ENCODE results near the gene KCNG1. TPM values are rescaled to one million over a fixed set of nuclear protein-coding genes. Genes with fewer than 3 reads are reported as not detected.

The KCNG1 gene
- total RNA-seq, 4 donors from 2014 or later: 2.2 to 10.4 (median 6.1) TPM

- Histone ChIP-seq H3K4me1 (no peaks in the 10 kb centered on the region), H3K27me3 (peaks cover 0 to 5% (median 0%) of the 10 kb centered on the region in 4 donors), H3K9me3 (no peaks in the 10 kb centered on the region), H3K27ac (no peak overlapping the region), H3K4me3 (no peak overlapping the region), H3K36me3 (peaks cover 0 to 4% (median 0%) of the 10 kb centered on the region in 3 donors)
- intact Hi-C loops (cut with DNase I): no loop called here
- TF ChIP-seq, protein P1, sequence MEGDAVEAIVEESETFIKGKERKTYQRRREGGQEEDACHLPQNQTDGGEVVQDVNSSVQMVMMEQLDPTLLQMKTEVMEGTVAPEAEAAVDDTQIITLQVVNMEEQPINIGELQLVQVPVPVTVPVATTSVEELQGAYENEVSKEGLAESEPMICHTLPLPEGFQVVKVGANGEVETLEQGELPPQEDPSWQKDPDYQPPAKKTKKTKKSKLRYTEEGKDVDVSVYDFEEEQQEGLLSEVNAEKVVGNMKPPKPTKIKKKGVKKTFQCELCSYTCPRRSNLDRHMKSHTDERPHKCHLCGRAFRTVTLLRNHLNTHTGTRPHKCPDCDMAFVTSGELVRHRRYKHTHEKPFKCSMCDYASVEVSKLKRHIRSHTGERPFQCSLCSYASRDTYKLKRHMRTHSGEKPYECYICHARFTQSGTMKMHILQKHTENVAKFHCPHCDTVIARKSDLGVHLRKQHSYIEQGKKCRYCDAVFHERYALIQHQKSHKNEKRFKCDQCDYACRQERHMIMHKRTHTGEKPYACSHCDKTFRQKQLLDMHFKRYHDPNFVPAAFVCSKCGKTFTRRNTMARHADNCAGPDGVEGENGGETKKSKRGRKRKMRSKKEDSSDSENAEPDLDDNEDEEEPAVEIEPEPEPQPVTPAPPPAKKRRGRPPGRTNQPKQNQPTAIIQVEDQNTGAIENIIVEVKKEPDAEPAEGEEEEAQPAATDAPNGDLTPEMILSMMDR (IDR thresholded peaks at IDR 0.05): no peak
- TF ChIP-seq POLR2A (IDR thresholded peaks at IDR 0.05): no peak
- no peak for DNase-seq
- WGBS, 2 donors: 34 to 60% methylated on average over 2 to 7 of the region's 7 CpGs
Measured at GRCh38 chr20:50967586-50967985, 55.3 kb downstream of the KCNG1 start.

- 68 to 83% methylated on average over 12 to 13 of the region's 25 CpGs for WGBS, 2 donors
Measured at GRCh38 chr20:50959543-50960126, 63.3 kb downstream of the KCNG1 start.

GRCh38 chr20:50958615-50959542 lies 64.0 kb downstream of the KCNG1 start, which contains the start of gene MOCS3:
TSS of gene MOCS3 (plus strand) at chr20:50958818. CDS start at chr20:50958843, 25 bp downstream.
- H3K27ac ChIP-seq: peak within 1 kb of the TSS; percentile 91 to 93 (median 92)
- WGBS, 2 donors: 1% methylated on average over 24 to 38 of the region's 67 CpGs
- intact Hi-C loops (cut with DNase I): no loop called here
- TF ChIP-seq, protein P1 (IDR thresholded peaks at IDR 0.05): no peak
- TF ChIP-seq POLR2A (IDR thresholded peaks at IDR 0.05): no peak
- no peaks in the 10 kb centered on the region for H3K27me3 ChIP-seq
- H3K4me3 ChIP-seq: peak within 1 kb of the TSS; percentile 70 to 97 (median 89)
- H3K36me3 ChIP-seq: peaks cover 0 to 42% (median 3%) of the 10 kb centered on the region in 3 donors
- H3K9me3 ChIP-seq: no peaks in the 10 kb centered on the region
- peak; percentile 27 for DNase-seq
- H3K4me1 ChIP-seq: peaks cover 19 to 63% (median 31%) of the 10 kb centered on the region in 3 donors

More at GRCh38 chr20:50959543-50960126, 63.3 kb downstream of the KCNG1 start:
- no peak for DNase-seq
- TF ChIP-seq, protein P1 (IDR thresholded peaks at IDR 0.05): no peak
- no peak for TF ChIP-seq POLR2A (IDR thresholded peaks at IDR 0.05)
- Histone ChIP-seq H3K9me3 (no peaks in the 10 kb centered on the region), H3K4me1 (peaks cover 19 to 61% (median 31%) of the 10 kb centered on the region in 3 donors), H3K27me3 (no peaks in the 10 kb centered on the region), H3K4me3 (peak overlapping the region; percentile 70 to 97 (median 89)), H3K36me3 (peaks cover 0 to 35% (median 0%) of the 10 kb centered on the region in 3 donors), H3K27ac (peak overlapping the region; percentile 91 to 93 (median 92))
- intact Hi-C loops (cut with DNase I): no loop called here

GRCh38 chr20:50957798-50958614 lies 64.9 kb downstream of the KCNG1 start, which contains the start of gene DPM1:
TSS of gene DPM1 (minus strand) at chr20:50958532. CDS start at chr20:50958523, 9 bp downstream.
- Histone ChIP-seq H3K9me3 (no peaks in the 10 kb centered on the region), H3K4me1 (peaks cover 19 to 63% (median 31%) of the 10 kb centered on the region in 3 donors), H3K36me3 (peaks cover 0 to 51% (median 3%) of the 10 kb centered on the region in 3 donors), H3K27me3 (no peaks in the 10 kb centered on the region), H3K27ac (peak within 1 kb of the TSS; percentile 91 to 93 (median 92)), H3K4me3 (peak within 1 kb of the TSS; percentile 70 to 97 (median 89))
- TF ChIP-seq POLR2A (IDR thresholded peaks at IDR 0.05): peak in 3 of 4 donors; percentile 54 to 83 (median 70)
- TF ChIP-seq, protein P1 (IDR thresholded peaks at IDR 0.05): peak in 1 of 6 experiments; percentile 5
- intact Hi-C loops (cut with DNase I): no loop called here
- no peak for DNase-seq
- WGBS, 2 donors: 0 to 1% methylated on average over 36 to 40 of the region's 52 CpGs

All from esophagus squamous epithelium (tissue), 5 donors.